ENCODE results near the gene C1orf116.

The C1orf116 gene

DNA sequence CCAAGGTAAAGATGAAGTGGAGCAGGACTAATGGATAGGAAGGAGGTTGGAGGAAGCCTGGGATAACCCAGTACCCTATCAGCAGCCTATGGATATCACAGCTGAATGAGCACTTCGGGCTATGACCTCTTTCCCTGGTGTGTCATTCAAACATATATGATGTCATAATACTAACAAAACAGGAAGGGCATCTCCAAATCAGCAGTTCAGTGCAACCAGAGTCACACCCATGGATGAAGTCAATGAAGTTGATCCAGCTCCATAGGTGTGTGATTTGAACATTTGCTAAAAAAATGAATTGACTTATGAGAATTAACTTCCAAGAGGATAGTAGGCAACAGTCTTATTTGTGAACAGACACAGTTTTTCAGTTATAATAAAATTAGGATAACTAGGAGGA lies 1.7 kb upstream of the C1orf116 start:
- no peak for DNase-seq

- DNase-seq, result no peak
These were observed 746 bp upstream of the C1orf116 start for GRCh38 chr1:207033302-207033701.

GRCh38 chr1:207031632-207032264 lies 808 bp downstream of the C1orf116 start:
- no peak for DNase-seq

- no peak for DNase-seq
These were observed 1.5 kb downstream of the C1orf116 start for GRCh38 chr1:207031016-207031415.

DNA sequence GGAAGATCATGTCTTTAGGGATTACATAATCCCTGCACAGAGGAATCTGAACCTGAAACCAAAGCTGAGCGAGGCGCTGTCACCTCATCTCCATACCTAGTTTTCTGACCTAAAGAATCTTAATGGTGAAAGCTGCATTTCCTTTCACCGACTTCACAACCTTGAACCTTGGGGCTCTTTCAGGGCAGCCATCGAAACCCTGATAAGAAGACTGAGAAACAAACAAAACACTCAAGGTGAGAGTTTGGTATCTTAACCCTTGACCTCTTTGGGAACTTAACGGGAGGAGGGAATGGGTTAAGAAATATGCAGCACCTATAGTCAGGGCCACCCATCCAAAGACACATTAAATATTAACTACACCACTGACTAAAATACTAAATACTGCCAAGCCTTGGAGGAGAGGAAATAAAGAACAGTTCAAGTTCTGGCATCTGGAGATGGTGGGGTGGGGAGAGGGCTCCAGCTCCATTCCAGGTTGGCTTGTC lies 2.0 kb downstream of the C1orf116 start:
- no peak for DNase-seq

- no peak for DNase-seq
These were observed 2.6 kb downstream of the C1orf116 start for GRCh38 chr1:207029701-207030521.

GRCh38 chr1:207028884-207029650 lies 3.5 kb downstream of the C1orf116 start:
- DNase-seq, result no peak

DNA sequence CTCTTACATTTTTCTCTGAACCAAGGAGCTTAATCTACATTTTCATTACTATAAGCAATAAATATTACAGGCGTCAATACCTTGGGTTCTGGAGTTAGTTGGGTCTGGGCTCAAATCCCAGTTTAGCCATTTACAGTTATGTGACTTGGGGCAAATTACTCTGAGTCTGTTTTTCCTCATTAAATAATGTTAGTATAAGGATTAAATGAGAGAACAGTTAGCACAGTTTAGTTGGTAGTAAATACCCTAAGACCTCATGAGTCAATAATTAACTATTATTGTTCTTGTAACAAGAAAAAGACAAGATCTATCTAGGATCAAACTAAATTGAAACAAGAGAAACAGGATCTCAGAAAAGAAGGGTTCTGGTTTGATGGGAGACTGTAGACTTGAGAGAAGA lies 4.6 kb downstream of the C1orf116 start:
- DNase-seq, result no peak

DNA sequence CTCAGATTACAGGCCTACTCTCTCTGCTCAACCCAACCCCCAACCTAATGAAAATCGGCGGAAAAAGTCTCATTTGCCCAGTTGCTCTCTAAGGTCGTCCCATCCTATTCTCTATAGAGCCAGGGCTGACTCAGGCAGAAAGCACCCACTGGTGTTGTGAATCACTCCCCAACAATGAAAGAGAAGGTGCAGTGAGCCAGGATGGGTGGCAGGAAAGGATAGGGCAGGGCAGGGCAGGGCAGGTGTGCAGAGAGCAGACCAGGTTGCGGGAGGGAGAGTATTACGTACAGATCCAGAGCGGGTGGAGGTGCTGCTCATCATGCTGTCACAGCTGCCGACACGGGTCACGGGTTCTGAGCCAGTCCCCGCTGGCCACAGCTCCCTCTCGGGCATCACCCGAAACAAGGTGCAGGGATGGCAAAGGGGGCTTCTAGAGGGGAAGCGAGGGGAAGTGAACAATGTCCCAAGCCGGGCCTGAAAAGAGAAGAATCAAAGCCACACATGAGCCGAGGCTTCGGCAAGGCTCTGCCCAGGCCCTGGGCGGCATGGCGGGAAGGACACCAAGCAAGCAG lies 5.3 kb downstream of the C1orf116 start:
- DNase-seq, result no peak

DNA sequence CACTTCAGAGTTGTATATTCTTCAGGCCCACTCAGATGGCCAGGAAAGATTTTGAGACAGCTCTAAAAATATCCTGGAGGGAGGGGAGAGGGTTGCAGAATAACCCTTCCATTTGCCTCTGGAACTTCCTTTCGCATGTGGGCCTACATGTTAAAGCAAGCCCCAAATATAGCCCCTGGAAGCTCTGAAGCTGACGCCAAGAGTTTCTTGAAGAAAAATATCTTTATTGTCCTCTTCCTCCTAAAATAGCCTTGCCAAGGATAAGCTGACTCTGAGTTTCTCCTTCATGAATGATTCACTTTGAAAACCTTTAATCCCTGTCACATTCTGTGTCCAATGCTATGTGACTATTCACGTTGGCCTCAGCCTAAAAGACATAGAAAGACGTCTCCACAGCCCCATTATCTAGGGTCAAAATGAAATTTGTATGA lies 6.4 kb downstream of the C1orf116 start:
- DNase-seq, result no peak

GRCh38 chr1:207025146-207025880 lies 7.2 kb downstream of the C1orf116 start:
- no peak for DNase-seq

DNA sequence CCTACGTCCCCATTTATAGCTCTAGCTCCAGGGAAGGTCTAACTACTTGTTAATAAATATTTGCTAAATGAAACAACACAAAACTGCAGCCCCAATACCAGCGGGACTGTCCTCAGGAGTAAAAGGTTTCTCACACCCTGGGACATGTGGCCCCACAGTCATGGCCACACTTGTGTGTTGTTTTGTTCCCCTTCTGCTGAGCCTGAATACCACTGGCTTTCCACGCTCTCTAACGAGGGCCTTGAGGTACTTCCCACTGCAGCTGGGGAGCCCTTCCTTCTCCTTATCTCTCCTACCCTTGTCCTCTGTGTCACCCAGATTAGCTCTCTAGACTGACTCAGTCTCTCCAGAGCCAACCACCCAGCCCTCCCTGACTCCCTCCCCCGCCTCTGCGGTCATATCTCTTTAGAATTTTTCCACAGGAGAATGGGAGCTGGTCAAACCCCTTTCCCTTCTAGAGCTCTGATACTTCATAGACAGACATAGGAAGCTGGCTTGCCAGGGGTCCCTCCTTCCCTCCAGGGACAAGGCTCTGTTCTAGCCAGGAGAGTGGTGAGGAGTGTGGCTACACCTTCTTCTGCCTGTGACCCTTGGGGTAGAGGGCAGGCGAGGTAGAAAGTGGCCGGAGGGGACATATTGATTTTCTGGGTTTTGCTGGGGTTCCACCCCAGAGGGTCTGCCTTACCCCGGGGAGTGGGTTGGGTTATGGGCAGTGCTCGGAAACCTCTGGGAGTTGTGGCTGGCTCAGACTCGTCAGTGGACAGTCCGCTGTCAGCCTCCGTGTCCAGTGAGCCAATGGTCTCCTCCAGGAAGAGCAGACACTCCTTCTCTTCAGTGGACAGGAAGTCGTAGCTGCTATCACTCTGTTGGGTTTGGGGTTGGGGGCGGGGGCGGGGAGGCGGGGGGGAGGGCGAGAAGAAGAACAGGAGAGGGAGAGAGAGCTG lies 8.1 kb downstream of the C1orf116 start:
- no peak for DNase-seq

DNA sequence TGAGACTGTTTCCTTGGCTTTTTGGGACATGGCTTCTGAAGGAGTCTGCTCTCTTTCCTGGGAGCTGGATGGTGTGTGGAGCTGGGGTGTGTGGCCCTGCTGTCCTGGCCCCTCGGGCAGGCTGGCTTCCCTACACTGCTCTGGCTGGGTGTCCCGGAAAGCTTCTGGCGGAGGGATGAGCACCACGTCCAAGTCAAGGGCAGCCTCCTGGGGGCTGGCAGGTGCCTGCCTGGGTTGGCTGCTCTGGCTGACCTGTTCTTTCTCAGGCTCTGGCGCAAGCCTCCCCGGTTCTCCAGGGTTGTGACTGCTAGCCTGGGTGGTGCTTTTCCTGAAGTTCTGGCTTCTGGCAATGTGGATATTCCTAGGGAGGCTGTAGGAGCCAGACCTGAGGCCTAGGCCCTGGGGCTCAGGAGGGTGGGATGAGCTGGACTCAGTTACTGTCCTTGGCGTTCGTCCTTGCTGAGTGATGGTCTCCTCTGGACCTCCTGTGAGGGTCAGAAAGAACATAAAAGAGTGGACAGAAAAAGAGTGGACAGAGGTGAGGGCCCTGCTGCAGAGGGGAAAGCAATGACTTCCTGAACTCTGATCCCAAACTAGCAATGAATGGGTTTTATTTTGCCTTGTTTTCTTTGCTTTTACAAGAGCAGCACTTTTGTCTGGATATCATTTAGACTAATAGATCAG lies 9.4 kb downstream of the C1orf116 start:
- no peak for DNase-seq

DNA sequence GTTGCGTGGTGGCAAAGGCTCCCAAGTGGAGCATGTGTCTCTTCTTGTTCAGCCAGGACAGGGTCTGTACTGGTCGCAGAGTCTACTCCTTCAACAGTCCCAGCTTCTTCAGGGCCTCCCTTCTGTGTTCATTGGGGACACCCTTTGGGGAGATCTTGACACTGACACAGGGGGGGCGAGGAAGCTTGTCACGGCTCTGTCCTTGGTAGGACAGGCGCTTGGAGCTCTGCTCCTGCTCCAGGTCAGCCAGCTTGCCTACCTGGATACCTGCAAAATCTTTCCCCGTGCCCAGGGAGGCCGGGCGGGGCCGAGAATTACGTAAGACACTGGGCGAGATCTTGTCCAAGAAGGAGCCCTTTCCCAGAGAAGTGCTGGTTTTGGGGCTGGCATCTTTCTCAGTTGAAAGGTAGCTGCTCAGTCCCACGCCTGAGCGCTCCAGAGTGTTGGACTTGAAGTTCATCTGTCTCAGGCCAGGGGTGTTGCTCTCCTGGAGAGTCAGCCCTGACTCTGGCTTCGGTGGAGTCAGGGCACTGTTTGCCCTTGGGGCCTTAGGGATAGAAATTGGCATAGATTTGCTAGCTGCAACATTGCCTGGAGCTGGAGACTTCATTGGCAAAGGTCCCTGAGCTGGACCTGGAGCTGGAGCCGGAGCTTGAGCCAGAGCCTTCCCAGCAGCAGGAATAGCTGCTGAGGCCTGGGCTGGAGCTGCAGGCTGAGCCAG lies 10.5 kb downstream of the C1orf116 start:
- DNase-seq, result no peak

GRCh38 chr1:207021139-207021861 lies 11.3 kb downstream of the C1orf116 start:
- no peak for DNase-seq

GRCh38 chr1:207020709-207021107 lies 11.8 kb downstream of the C1orf116 start:
- DNase-seq, result no peak

DNA sequence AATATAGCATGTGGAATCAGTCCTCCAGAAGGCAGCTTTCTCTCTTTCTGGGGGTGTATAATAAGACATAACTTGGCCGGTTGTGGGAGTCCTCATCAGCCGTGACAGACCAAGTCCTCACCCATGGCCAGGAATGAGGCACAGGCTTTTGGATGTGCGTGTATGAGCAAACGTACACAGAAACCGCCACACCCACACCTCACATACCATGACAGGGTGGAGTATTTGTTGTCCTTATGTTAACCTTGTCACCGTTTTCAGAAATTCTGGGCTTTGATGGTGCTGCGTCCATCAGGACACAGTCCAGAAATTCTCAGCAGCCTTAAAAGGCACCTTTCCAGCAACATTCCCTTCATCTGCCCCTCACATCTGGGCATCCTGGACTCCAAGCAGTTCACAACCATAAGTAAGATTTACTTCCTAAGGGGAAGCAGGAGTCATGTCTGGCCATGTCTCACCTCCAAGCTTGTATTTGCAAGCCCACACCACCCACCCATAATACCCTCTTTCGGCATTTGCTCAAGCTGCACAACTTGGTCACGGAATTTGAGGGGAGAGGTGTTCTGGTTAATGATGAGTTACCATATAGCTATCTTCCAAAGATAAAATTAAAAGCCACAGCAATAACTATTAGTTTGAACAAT lies 12.4 kb downstream of the C1orf116 start:
- DNase-seq, result no peak

- no peak for DNase-seq
These were observed 12.9 kb downstream of the C1orf116 start for GRCh38 chr1:207019661-207020060.

DNA sequence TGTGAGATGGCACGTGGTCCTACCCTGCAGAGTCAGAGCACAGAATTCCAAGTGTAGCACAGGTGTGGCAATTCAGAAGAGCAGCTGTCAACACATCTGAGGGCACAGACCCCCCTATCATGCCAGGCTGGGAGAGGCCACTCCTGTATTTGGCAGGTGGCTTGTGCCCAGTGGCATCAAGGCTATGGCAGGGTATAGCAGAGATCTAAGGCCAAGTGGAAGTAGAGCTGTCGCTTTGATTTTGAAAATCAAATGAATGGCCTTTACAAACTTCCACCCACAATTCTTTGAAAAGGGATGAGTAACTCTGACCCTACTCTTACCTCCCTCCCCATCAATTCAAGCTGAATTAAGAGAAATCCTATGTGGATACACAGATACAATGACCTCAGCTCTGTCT lies 13.4 kb downstream of the C1orf116 start:
- no peak for DNase-seq

Data from stimulated activated naive CD4-positive, alpha-beta T cell treated with Interleukin-2 at 50 U/mL for 16 hours (primary cell).